ENCODE measurements around the gene CDH4. TPM values are rescaled to one million over a fixed set of nuclear protein-coding genes. Genes with fewer than 3 reads are reported as not detected.

Gene CDH4
- total RNA-seq, 1 donor, result 0.18 TPM

DNA sequence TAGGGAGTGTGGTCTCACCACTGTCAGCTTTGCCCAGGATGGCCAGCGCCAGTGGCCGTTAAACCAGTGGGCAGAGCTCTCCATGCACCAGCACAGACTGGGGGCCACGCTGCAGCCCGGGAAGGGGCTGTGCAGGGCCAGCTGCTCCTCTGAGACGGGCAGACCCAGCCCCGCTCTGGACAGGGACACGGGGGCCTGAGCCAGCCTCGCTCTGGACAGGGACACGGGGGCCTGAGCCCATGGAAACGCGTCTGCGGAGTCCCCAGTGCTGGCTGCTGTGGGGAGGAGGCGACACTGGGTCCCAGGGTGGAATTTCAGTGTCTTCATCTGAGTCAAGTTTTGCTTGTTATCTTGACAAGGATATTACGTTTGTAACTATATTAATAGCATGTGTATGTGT lies 402.7 kb downstream of the CDH4 start:
- H3K4me3 ChIP-seq (ENCODE audit: low read depth, low read length), result no peak overlapping the region
- TF ChIP-seq, protein P1, sequence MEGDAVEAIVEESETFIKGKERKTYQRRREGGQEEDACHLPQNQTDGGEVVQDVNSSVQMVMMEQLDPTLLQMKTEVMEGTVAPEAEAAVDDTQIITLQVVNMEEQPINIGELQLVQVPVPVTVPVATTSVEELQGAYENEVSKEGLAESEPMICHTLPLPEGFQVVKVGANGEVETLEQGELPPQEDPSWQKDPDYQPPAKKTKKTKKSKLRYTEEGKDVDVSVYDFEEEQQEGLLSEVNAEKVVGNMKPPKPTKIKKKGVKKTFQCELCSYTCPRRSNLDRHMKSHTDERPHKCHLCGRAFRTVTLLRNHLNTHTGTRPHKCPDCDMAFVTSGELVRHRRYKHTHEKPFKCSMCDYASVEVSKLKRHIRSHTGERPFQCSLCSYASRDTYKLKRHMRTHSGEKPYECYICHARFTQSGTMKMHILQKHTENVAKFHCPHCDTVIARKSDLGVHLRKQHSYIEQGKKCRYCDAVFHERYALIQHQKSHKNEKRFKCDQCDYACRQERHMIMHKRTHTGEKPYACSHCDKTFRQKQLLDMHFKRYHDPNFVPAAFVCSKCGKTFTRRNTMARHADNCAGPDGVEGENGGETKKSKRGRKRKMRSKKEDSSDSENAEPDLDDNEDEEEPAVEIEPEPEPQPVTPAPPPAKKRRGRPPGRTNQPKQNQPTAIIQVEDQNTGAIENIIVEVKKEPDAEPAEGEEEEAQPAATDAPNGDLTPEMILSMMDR (IDR thresholded peaks at IDR 0.05; ENCODE audit: insufficient read depth, low read length), result no peak
- DNase-seq (ENCODE audit: low read depth), result no peak

DNA sequence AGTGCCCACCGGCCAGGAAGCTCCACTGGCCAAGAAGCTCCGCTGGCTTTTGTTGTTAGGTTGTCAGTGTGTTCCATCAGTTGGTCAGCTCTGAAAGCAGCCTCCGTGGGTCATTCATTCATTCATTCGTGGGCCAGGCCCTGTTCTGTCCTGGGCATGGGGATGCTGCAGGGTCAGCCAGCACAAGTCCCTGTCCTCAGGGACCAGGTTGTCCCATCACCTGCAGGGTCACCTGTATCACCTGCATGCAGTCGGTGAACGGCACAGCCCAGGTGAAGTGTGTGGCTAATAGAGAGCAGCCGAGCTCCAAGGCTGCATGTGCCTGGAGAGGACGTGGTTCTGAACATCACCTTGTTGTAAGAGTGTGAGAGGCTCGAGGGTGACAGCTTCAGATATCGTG lies 403.5 kb downstream of the CDH4 start:
- TF ChIP-seq, protein P1 (IDR thresholded peaks at IDR 0.05; ENCODE audit: insufficient read depth, low read length), result no peak
- DNase-seq (ENCODE audit: low read depth), result no peak
- H3K4me3 ChIP-seq (ENCODE audit: low read depth, low read length), result no peak overlapping the region

- TF ChIP-seq, protein P1 (IDR thresholded peaks at IDR 0.05; ENCODE audit: insufficient read depth, low read length), result no peak
- no peak overlapping the region for H3K4me3 ChIP-seq (ENCODE audit: low read depth, low read length)
- DNase-seq (ENCODE audit: low read depth), result no peak
Observed at GRCh38 chr20:61656198-61656597, 404.1 kb downstream of the CDH4 start.

GRCh38 chr20:61657721-61658377 lies 405.8 kb downstream of the CDH4 start:
- TF ChIP-seq, protein P1 (IDR thresholded peaks at IDR 0.05; ENCODE audit: insufficient read depth, low read length), result no peak
- DNase-seq (ENCODE audit: low read depth), result no peak
- H3K4me3 ChIP-seq (ENCODE audit: low read depth, low read length), result no peak overlapping the region

GRCh38 chr20:61658563-61658962 lies 406.5 kb downstream of the CDH4 start:
- no peak overlapping the region for H3K4me3 ChIP-seq (ENCODE audit: low read depth, low read length)
- DNase-seq (ENCODE audit: low read depth), result no peak
- TF ChIP-seq, protein P1 (IDR thresholded peaks at IDR 0.05; ENCODE audit: insufficient read depth, low read length), result no peak

DNA sequence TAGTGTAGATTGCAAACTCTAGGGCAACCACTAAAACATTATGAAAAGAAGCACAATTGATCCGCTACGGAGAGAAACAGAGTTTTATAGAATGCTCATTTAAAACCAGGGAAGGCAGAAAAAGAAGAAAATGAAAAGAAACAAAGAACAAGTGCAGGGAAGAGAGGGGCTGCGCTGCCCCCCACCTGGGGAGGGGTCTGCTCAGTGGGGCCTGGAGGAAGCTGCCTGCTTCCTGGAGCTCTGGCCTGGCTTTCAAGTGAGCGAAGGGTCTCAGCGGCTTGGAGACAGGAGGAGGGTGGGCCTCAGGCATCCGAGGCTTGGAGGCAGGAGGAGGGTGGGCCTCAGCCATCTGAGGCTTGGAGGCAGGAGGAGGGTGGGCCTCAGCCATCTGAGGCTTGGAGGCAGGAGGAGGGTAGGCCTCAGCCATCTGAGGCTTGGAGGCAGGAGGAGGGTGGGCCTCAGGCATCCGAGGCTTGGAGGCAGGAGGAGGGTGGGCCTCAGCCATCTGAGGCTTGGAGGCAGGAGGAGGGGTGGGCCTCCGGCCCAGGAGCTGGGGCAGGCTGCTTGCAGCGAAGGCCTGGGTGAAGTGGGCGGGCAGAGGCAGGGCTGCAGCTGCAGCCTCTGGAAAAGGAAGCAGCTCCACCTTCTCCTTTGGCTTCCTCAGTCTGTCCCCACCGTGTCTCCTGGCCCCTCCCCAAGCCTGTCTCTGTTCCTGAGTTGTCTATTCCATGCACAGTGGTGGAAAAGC lies 407.4 kb downstream of the CDH4 start:
- H3K4me3 ChIP-seq (ENCODE audit: low read depth, low read length), result no peak overlapping the region
- DNase-seq (ENCODE audit: low read depth), result no peak
- TF ChIP-seq, protein P1 (IDR thresholded peaks at IDR 0.05; ENCODE audit: insufficient read depth, low read length), result no peak
